Smooth muscle cell (in vitro differentiated cells): ENCODE measurements around the gene FOXJ1. TPM values are rescaled to one million over a fixed set of nuclear protein-coding genes. Genes with fewer than 3 reads are reported as not detected.

Experiments
- DNase-seq: peaks from one replicate; lab custom pipeline; 2025; ENCODE audit not compliant: unreplicated experiment; lab: John Stamatoyannopoulos, UW
- H2AFZ ChIP-seq: fragments of 200-600 bp; sonication (generic); 2 replicates; pipeline ENCODE4 v1.6.0; 2016; ENCODE audit warnings: antibody characterized with exemption, low read depth, mild to moderate bottlenecking
- H3F3A ChIP-seq: fragments of 200-600 bp; sonication (generic); 2 replicates; pipeline ENCODE4 v1.6.0; 2017; ENCODE audit warnings: antibody characterized with exemption, low read depth
- H3K27ac ChIP-seq: fragments of 200-600 bp; sonication (generic); 2 replicates; pipeline ENCODE4 v1.5.1; 2016; ENCODE audit warnings: low read depth, mild to moderate bottlenecking
- H3K27me3 ChIP-seq: fragments of 200-600 bp; sonication (generic); 2 replicates; pipeline ENCODE4 v1.6.1; 2016; ENCODE audit warnings: low read depth, mild to moderate bottlenecking
- H3K36me3 ChIP-seq: fragments of 200-600 bp; sonication (generic); 2 replicates; pipeline ENCODE4 v1.5.1; 2016; ENCODE audit warnings: low read depth
- H3K4me1 ChIP-seq: fragments of 200-600 bp; sonication (generic); 2 replicates; pipeline ENCODE4 v1.5.1; 2016; ENCODE audit warnings: low read depth
- H3K4me2 ChIP-seq: fragments of 200-600 bp; sonication (generic); 2 replicates; pipeline ENCODE4 v1.6.0; 2016; ENCODE audit warnings: mild to moderate bottlenecking
- H3K4me3 ChIP-seq: fragments of 200-600 bp; sonication (generic); 2 replicates; pipeline ENCODE4 v1.5.1; 2016; ENCODE audit warnings: mild to moderate bottlenecking
- H3K79me2 ChIP-seq: fragments of 200-600 bp; sonication (generic); 2 replicates; pipeline ENCODE4 v1.6.0; 2016; ENCODE audit warnings: low read depth, mild to moderate bottlenecking
- H3K9ac ChIP-seq: fragments of 200-600 bp; sonication (generic); 2 replicates; pipeline ENCODE4 v1.6.0; 2016; ENCODE audit warnings: low read depth
- H3K9me3 ChIP-seq: fragments of 200-600 bp; sonication (generic); replicated peaks from 2 replicates; pipeline ENCODE4 v1.5.1; 2016; ENCODE audit warnings: low read depth
- H4K20me1 ChIP-seq: fragments of 200-600 bp; sonication (generic); 2 replicates; pipeline ENCODE4 v1.6.0; 2016; ENCODE audit warnings: low read depth
- WGBS: methylation state at CpG from one replicate; pipeline ENCODE4 v1.1.7; 2016; ENCODE audit warnings: low lambda C conversion rate; 5-methylcytosine and 5-hydroxymethylcytosine counted together
- polyA plus RNA-seq: library from polyadenylated mRNA; unstranded; fragments of >200 nt; fragmentation: Nextera tagmentation; extraction: Ambion mirVana; gene quantifications from 2 replicates; pipeline ENCODE4 v1.2.1, GENCODE V29; 2016
- total RNA-seq: library from RNA; depleted of rRNA; stranded (reverse); fragments of >200 nt; gene quantifications from 2 replicates; pipeline ENCODE4 v1.2.3, GENCODE V29; 2014
- TF ChIP-seq, protein P1 (sequence below): fragments of 200-600 bp; sonication (generic); IDR thresholded peaks from 2 replicates; pipeline ENCODE4 v1.5.1; 2017; ENCODE audit warnings: borderline replicate concordance, mild to moderate bottlenecking, antibody characterized with exemption; ENCODE audit not compliant: insufficient read depth, poor library complexity, severe bottlenecking

FOXJ1 gene
- total and polyA plus RNA-seq, 2 experiments from 2014 or later = not detected

DNA sequence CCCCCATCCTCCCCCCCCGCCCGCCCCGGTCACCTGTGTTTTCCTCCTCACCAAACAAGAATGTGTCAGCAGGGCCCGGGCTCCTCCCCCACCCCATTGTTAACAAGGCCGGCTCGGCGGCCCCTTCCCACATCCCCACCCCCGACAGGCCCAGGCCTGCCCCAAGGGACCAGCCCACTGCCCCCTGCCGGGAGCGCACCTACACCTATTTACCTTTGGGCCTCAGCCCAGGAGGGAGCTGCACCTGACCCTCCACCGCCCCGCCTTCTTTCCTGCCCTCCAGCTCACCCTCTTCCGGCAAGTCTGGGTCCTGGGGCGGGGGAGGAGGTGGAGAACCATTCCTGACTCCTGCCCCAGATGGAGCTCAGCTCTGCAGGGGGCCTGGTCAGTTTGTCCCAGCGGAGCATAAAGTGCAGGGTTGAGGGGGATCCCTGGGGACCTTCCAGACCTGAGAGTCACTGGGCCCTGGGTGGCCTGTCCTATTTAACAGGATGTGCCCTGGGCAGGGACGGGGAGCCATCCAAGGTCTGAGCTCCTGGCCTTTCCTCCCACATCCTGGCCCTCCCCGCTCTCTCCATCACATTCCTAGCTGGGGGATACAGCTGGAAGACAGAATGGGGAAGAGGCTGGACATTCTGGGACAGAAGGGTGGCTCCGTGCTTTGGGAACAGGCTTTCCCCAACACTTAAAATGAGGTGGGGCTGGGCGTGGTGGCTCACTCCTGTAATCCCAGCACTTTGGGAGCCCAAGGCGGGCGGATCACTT is 8.3 kb downstream of the FOXJ1 start:
- H3F3A ChIP-seq = no peaks in the 10 kb centered on the region
- no peaks in the 10 kb centered on the region for H4K20me1 ChIP-seq
- H3K27ac ChIP-seq = no peak overlapping the region
- H3K27me3 ChIP-seq = peaks cover 82% of the 10 kb centered on the region
- TF ChIP-seq, protein P1, sequence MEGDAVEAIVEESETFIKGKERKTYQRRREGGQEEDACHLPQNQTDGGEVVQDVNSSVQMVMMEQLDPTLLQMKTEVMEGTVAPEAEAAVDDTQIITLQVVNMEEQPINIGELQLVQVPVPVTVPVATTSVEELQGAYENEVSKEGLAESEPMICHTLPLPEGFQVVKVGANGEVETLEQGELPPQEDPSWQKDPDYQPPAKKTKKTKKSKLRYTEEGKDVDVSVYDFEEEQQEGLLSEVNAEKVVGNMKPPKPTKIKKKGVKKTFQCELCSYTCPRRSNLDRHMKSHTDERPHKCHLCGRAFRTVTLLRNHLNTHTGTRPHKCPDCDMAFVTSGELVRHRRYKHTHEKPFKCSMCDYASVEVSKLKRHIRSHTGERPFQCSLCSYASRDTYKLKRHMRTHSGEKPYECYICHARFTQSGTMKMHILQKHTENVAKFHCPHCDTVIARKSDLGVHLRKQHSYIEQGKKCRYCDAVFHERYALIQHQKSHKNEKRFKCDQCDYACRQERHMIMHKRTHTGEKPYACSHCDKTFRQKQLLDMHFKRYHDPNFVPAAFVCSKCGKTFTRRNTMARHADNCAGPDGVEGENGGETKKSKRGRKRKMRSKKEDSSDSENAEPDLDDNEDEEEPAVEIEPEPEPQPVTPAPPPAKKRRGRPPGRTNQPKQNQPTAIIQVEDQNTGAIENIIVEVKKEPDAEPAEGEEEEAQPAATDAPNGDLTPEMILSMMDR = no peak
- H2AFZ ChIP-seq = no peak overlapping the region
- no peak overlapping the region for H3K9ac ChIP-seq
- no peaks in the 10 kb centered on the region for H3K9me3 ChIP-seq
- peaks cover 32% of the 10 kb centered on the region for H3K4me1 ChIP-seq
- no peak overlapping the region for H3K4me2 ChIP-seq
- no peaks in the 10 kb centered on the region for H3K36me3 ChIP-seq
- H3K4me3 ChIP-seq = no peak overlapping the region
- no peaks in the 10 kb centered on the region for H3K79me2 ChIP-seq
- WGBS = 13% methylated on average over 14 of the region's 21 CpGs
- no peak for DNase-seq

DNA sequence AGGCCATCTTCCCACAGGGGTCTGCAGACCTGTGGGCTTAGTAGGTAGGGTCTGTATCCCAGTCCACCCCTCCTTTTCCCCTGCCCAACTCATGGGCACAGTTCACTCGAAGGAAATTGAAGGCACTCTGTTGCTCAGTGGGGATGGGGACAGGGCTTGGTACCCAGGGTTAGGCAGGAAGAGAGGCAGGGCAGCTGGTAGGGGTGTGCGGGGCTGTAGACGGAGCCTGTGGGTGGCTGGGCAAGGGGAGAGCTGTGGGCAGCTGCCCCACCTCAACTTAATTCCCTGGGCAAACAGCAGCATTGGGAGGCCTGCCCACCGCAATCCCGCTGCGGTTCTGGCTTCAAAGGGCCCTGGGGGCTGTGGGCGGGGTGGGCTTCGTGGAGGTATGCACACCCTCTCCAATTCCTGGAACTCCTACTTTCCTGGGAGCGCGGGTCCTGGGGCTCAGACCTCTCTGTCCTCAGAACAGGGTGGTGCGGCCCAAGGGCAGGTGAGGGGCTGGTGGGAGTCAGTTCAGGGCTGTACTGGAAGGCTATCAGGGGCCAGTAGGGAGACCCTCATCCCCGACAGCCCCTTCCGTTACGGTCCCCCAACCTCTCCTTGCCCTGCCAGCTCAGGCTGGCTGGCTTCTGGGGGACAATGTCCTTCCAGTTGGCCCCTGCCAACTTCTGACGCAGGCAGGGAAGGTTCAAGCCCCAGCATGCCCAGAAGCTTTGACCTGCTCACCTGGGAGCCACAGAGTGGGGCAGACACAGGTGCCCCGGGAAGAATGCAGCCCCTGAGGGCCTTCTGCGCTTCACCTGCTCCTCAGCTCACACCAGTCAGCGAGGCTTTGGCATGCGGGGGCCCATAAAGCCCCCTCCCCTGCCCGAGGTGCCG is 9.1 kb downstream of the FOXJ1 start:
- Histone ChIP-seq H3K4me2 (no peak overlapping the region), H3K79me2 (no peaks in the 10 kb centered on the region), H3K4me1 (peaks cover 26% of the 10 kb centered on the region), H4K20me1 (no peaks in the 10 kb centered on the region), H3K9me3 (no peaks in the 10 kb centered on the region), H2AFZ (no peak overlapping the region), H3K9ac (no peak overlapping the region), H3K27ac (no peak overlapping the region), H3K36me3 (no peaks in the 10 kb centered on the region), H3K4me3 (no peak overlapping the region), H3F3A (no peaks in the 10 kb centered on the region), H3K27me3 (peaks cover 79% of the 10 kb centered on the region)
- TF ChIP-seq, protein P1 = no peak
- WGBS = 26% methylated on average over 18 of the region's 21 CpGs
- no peak for DNase-seq

DNA sequence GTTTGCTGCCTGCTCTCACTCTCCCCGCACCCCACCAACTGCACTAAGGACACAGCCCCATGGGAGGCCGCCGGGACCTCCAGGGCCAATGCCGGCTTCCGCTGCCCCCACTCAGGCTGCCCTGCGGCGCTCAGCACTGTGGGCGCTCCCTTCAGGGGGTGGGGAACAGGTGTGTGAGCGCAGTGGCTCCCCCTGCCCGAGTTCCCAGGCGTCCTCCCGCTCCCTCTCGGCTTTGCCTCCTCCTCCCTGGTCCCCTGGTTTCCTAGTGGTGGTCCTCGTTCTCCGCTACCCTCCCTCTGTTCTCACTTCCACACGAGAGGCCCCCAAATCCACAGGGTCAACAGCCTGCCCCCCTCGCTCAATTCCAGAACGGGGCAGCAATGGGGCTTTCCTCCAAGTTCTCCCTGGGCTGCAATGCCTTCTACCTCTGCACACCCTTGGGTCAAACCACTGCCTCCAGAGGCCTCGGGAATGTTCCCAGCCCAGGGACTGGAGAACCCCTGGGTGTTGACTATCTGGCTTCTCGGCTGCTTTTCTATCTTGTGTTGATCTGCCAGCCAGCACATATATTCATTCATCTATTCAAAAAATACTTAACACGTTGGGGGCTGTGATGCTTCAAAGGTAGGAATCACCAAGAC is 9.9 kb downstream of the FOXJ1 start:
- Histone ChIP-seq H3F3A (no peaks in the 10 kb centered on the region), H3K36me3 (no peaks in the 10 kb centered on the region), H3K79me2 (no peaks in the 10 kb centered on the region), H3K4me3 (no peak overlapping the region), H4K20me1 (no peaks in the 10 kb centered on the region), H3K4me2 (no peak overlapping the region), H3K27me3 (peaks cover 72% of the 10 kb centered on the region), H3K4me1 (peaks cover 26% of the 10 kb centered on the region), H2AFZ (no peak overlapping the region), H3K27ac (no peak overlapping the region), H3K9ac (no peak overlapping the region), H3K9me3 (no peaks in the 10 kb centered on the region)
- TF ChIP-seq, protein P1 = no peak
- no peak for DNase-seq
- 47% methylated on average over 18 of the region's 21 CpGs for WGBS
